Measurements from ENCODE around the gene ZNF438. TPM values are rescaled to one million over a fixed set of nuclear protein-coding genes. Genes with fewer than 3 reads are reported as not detected.

The ZNF438 gene
- total RNA-seq, 1 donor from 2014 or later, result 3.9 TPM

GRCh38 chr10:30842185-30842584 is 189.5 kb downstream of the ZNF438 start:
- POLR2A ChIA-PET, result no interaction called here
- ATAC-seq (ENCODE audit: low read depth) (no peak), DNase-seq (no peak)
- H3K27me3 Mint-ChIP-seq, result no peaks in the 10 kb centered on the region
- no peak overlapping the region for H3K4me3 Mint-ChIP-seq
- CTCF ChIA-PET, result no interaction called here
- TF ChIP-seq, protein P1, sequence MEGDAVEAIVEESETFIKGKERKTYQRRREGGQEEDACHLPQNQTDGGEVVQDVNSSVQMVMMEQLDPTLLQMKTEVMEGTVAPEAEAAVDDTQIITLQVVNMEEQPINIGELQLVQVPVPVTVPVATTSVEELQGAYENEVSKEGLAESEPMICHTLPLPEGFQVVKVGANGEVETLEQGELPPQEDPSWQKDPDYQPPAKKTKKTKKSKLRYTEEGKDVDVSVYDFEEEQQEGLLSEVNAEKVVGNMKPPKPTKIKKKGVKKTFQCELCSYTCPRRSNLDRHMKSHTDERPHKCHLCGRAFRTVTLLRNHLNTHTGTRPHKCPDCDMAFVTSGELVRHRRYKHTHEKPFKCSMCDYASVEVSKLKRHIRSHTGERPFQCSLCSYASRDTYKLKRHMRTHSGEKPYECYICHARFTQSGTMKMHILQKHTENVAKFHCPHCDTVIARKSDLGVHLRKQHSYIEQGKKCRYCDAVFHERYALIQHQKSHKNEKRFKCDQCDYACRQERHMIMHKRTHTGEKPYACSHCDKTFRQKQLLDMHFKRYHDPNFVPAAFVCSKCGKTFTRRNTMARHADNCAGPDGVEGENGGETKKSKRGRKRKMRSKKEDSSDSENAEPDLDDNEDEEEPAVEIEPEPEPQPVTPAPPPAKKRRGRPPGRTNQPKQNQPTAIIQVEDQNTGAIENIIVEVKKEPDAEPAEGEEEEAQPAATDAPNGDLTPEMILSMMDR (IDR thresholded peaks at IDR 0.05), result no peak
- H3K27ac Mint-ChIP-seq, result no peak overlapping the region
- H3K4me1 Mint-ChIP-seq, result no peaks in the 10 kb centered on the region
- no peaks in the 10 kb centered on the region for H3K36me3 Mint-ChIP-seq (ENCODE audit: low read depth)
- intact Hi-C loops (cut with micrococcal nuclease), result no loop called here
- no peaks in the 10 kb centered on the region for H3K9me3 Mint-ChIP-seq

GRCh38 chr10:30840395-30841050 is 191.1 kb downstream of the ZNF438 start:
- Mint-ChIP-seq H3K4me1 (no peaks in the 10 kb centered on the region), H3K4me3 (no peak overlapping the region), H3K9me3 (no peaks in the 10 kb centered on the region), H3K27ac (no peak overlapping the region), H3K36me3 (ENCODE audit: low read depth) (no peaks in the 10 kb centered on the region), H3K27me3 (no peaks in the 10 kb centered on the region)
- DNase-seq, result no peak
- CTCF ChIA-PET, result no interaction called here
- intact Hi-C loops (cut with micrococcal nuclease), result no loop called here
- TF ChIP-seq, protein P1 (IDR thresholded peaks at IDR 0.05), result no peak
- POLR2A ChIA-PET, result no interaction called here
- ATAC-seq (ENCODE audit: low read depth), result no peak

DNA sequence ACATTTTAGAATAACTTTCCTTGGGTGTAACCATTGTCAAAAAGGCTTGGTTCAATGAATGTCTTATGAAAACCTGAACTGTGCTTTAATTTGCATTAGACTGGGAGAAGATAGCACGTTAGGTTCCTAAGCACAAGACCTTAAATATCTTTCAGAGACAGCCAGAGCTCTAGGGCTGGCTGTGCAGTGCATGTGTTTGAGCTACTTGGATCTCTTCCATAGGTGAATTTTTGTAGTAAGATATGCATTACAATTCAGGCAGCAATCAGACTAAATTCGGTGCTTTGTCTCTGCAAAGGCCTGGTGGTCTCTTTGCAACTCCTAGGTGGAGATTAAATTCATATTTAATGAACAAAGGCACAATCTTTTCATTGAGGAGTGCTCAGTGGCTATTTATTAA is 192.0 kb downstream of the ZNF438 start:
- ChIA-PET CTCF (no interaction called here), POLR2A (no interaction called here)
- no peak overlapping the region for H3K27ac Mint-ChIP-seq
- TF ChIP-seq, protein P1 (IDR thresholded peaks at IDR 0.05), result no peak
- H3K9me3 Mint-ChIP-seq, result no peaks in the 10 kb centered on the region
- H3K4me1 Mint-ChIP-seq, result no peaks in the 10 kb centered on the region
- ATAC-seq (ENCODE audit: low read depth), result no peak
- H3K4me3 Mint-ChIP-seq, result no peak overlapping the region
- no peak for DNase-seq
- H3K27me3 Mint-ChIP-seq, result no peaks in the 10 kb centered on the region
- no peaks in the 10 kb centered on the region for H3K36me3 Mint-ChIP-seq (ENCODE audit: low read depth)
- intact Hi-C loops (cut with micrococcal nuclease), result no loop called here

DNA sequence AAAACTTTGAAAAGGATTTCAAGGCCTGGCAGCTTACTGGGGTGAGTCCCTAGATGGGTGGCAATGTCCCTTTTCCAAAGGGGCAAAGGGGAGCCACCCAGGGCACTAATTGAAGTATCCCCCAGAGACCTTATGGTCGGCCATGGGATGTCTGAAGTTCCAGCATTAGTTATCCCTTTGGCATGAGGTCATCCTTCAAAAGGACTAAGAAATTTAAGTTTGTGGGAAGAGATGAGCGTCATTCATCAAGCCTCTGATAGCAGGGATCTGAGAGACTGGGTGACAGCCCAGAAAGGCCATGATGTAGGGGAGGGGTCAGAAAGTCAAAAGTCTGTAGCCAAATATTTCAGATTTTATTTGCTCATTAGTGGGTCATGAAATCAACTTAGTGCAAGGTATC is 195.3 kb downstream of the ZNF438 start:
- CTCF ChIA-PET, result no interaction called here
- no peaks in the 10 kb centered on the region for H3K9me3 Mint-ChIP-seq

DNA sequence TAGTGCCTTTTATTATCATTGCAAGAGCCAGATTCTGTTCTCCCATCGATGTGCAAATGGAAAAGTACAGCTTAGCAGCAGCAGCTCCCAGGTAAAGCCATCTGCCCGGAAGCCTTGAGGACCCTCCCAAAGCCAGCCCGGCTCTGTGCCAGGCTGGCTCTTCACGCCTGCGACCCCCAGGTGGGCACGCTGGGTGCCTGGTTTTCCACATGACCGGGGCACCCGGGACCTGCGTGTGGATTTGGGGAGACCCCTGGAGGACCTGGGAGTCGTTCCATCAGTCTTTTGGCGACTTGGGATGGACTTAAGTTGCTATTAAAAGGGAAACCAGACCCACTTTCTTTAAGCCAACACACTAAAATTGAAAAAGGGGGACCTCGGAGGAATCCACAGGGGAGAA is 196.5 kb downstream of the ZNF438 start:
- ChIA-PET POLR2A (no interaction called here), CTCF (no interaction called here)
- no peaks in the 10 kb centered on the region for H3K9me3 Mint-ChIP-seq
- intact Hi-C loops (cut with micrococcal nuclease), result no loop called here
- no peaks in the 10 kb centered on the region for H3K27me3 Mint-ChIP-seq
- DNase-seq (no peak), ATAC-seq (ENCODE audit: low read depth) (no peak)
- H3K36me3 Mint-ChIP-seq (ENCODE audit: low read depth), result no peaks in the 10 kb centered on the region
- TF ChIP-seq, protein P1 (IDR thresholded peaks at IDR 0.05), result no peak
- no peak overlapping the region for H3K27ac Mint-ChIP-seq
- no peaks in the 10 kb centered on the region for H3K4me1 Mint-ChIP-seq
- no peak overlapping the region for H3K4me3 Mint-ChIP-seq

More for the DNA sequence above, 195.3 kb downstream of the ZNF438 start:
- POLR2A ChIA-PET, result no interaction called here
- no peak overlapping the region for H3K4me3 Mint-ChIP-seq
- no peaks in the 10 kb centered on the region for H3K36me3 Mint-ChIP-seq (ENCODE audit: low read depth)
- no peak overlapping the region for H3K27ac Mint-ChIP-seq
- TF ChIP-seq, protein P1 (IDR thresholded peaks at IDR 0.05), result no peak
- ATAC-seq (ENCODE audit: low read depth) (no peak), DNase-seq (no peak)
- no peaks in the 10 kb centered on the region for H3K4me1 Mint-ChIP-seq
- H3K27me3 Mint-ChIP-seq, result no peaks in the 10 kb centered on the region
- intact Hi-C loops (cut with micrococcal nuclease), result no loop called here

All from activated B cell treated with CpG ODN at 0.5 μM for 24 hours (primary cell).